ENCODE data around the gene SBF2. TPM values are rescaled to one million over a fixed set of nuclear protein-coding genes. Genes with fewer than 3 reads are reported as not detected.
"Not testable (repeated sequence)": the region's sequence is repeated elsewhere in the genome, so short reads cannot be mapped to it uniquely, and the experiment has no call there.

The SBF2 gene
- total RNA-seq, 1 donor from 2014 or later, result 30.7 TPM

- no peak overlapping the region for H3K4me3 Mint-ChIP-seq (ENCODE audit: unreplicated experiment)
- no peak overlapping the region for H3K27ac Mint-ChIP-seq (ENCODE audit: unreplicated experiment)
- no peak for DNase-seq
- H3K27me3 Mint-ChIP-seq (ENCODE audit: unreplicated experiment), result no peaks in the 10 kb centered on the region
- H3K4me1 Mint-ChIP-seq (ENCODE audit: low read depth, unreplicated experiment), result no peaks in the 10 kb centered on the region
- no peaks in the 10 kb centered on the region for H3K9me3 Mint-ChIP-seq (ENCODE audit: unreplicated experiment)
- no peak for TF ChIP-seq CTCF (IDR thresholded peaks at IDR 0.05; ENCODE audit: partially characterized antibody, unreplicated experiment)
- no peaks in the 10 kb centered on the region for H3K36me3 Mint-ChIP-seq (ENCODE audit: unreplicated experiment)
These were observed 346.7 kb downstream of the SBF2 start for GRCh38 chr11:9947231-9947864.

DNA sequence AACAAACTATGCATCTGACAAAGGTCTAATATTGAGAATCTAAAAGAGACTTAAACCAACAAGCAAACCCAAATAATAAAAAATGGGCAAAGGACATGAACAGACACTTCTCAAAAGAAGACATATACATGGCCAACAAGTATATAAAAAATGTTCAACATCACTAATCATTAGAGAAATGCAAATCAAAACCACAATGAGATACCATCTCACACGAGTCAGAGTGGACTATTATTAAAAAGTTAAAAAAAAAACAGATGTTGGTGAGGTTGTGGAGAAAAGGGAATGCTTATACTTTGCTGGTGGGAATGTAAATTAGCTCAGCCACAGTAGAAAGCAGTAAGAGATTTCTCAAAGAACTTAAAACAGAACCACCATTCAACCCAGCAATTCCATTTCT is 348.3 kb downstream of the SBF2 start:
- not testable (repeated sequence) for H3K27ac Mint-ChIP-seq (ENCODE audit: unreplicated experiment); H3K27me3 Mint-ChIP-seq (ENCODE audit: unreplicated experiment); H3K4me3 Mint-ChIP-seq (ENCODE audit: unreplicated experiment); H3K36me3 Mint-ChIP-seq (ENCODE audit: unreplicated experiment); H3K4me1 Mint-ChIP-seq (ENCODE audit: low read depth, unreplicated experiment); DNase-seq; H3K9me3 Mint-ChIP-seq (ENCODE audit: unreplicated experiment)

- Mint-ChIP-seq H3K27me3 (ENCODE audit: unreplicated experiment) (no peaks in the 10 kb centered on the region), H3K9me3 (ENCODE audit: unreplicated experiment) (no peaks in the 10 kb centered on the region), H3K36me3 (ENCODE audit: unreplicated experiment) (no peaks in the 10 kb centered on the region), H3K27ac (ENCODE audit: unreplicated experiment) (no peak overlapping the region), H3K4me1 (ENCODE audit: low read depth, unreplicated experiment) (no peaks in the 10 kb centered on the region), H3K4me3 (ENCODE audit: unreplicated experiment) (no peak overlapping the region)
- DNase-seq, result no peak
- no peak for TF ChIP-seq CTCF (IDR thresholded peaks at IDR 0.05; ENCODE audit: partially characterized antibody, unreplicated experiment)
These were observed 350.5 kb downstream of the SBF2 start for GRCh38 chr11:9943386-9944110.

GRCh38 chr11:9941991-9942390 is 352.0 kb downstream of the SBF2 start:
- TF ChIP-seq CTCF (IDR thresholded peaks at IDR 0.05; ENCODE audit: partially characterized antibody, unreplicated experiment), result no peak
- Mint-ChIP-seq H3K4me3 (ENCODE audit: unreplicated experiment) (no peak overlapping the region), H3K27me3 (ENCODE audit: unreplicated experiment) (no peaks in the 10 kb centered on the region), H3K27ac (ENCODE audit: unreplicated experiment) (no peak overlapping the region), H3K36me3 (ENCODE audit: unreplicated experiment) (no peaks in the 10 kb centered on the region), H3K9me3 (ENCODE audit: unreplicated experiment) (no peaks in the 10 kb centered on the region), H3K4me1 (ENCODE audit: low read depth, unreplicated experiment) (no peaks in the 10 kb centered on the region)
- no peak for DNase-seq

- H3K4me3 Mint-ChIP-seq (ENCODE audit: unreplicated experiment); H3K4me1 Mint-ChIP-seq (ENCODE audit: low read depth, unreplicated experiment); H3K9me3 Mint-ChIP-seq (ENCODE audit: unreplicated experiment); H3K27ac Mint-ChIP-seq (ENCODE audit: unreplicated experiment); H3K27me3 Mint-ChIP-seq (ENCODE audit: unreplicated experiment); DNase-seq; H3K36me3 Mint-ChIP-seq (ENCODE audit: unreplicated experiment): not testable (repeated sequence)
These were observed 354.9 kb downstream of the SBF2 start for GRCh38 chr11:9939150-9939549.

DNA sequence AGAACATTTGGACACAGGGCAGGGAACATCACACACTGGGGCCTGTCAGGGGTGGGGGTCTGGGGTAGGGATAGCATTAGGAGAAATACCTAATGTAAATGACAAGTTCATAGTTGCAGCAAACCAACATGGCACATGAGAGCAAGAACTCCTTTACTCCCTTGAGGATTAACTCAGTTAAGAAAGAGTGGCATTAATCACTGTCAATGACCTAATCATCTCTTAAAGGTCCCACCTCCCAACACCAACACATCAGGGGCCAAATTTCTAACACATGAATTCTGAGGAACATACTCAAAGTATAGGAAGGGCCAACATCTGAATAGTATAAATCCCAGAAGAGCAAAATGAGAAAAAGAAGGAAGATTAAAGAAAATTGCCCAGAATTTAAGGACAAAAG is 357.3 kb downstream of the SBF2 start:
- no peak for TF ChIP-seq CTCF (IDR thresholded peaks at IDR 0.05; ENCODE audit: partially characterized antibody, unreplicated experiment)
- Mint-ChIP-seq H3K27me3 (ENCODE audit: unreplicated experiment) (no peaks in the 10 kb centered on the region), H3K9me3 (ENCODE audit: unreplicated experiment) (peaks cover 2% of the 10 kb centered on the region), H3K27ac (ENCODE audit: unreplicated experiment) (no peak overlapping the region), H3K36me3 (ENCODE audit: unreplicated experiment) (peaks cover 6% of the 10 kb centered on the region), H3K4me1 (ENCODE audit: low read depth, unreplicated experiment) (no peaks in the 10 kb centered on the region), H3K4me3 (ENCODE audit: unreplicated experiment) (no peak overlapping the region)
- DNase-seq, result no peak

- DNase-seq; H3K9me3 Mint-ChIP-seq (ENCODE audit: unreplicated experiment); H3K27me3 Mint-ChIP-seq (ENCODE audit: unreplicated experiment); H3K4me1 Mint-ChIP-seq (ENCODE audit: low read depth, unreplicated experiment); H3K27ac Mint-ChIP-seq (ENCODE audit: unreplicated experiment); H3K4me3 Mint-ChIP-seq (ENCODE audit: unreplicated experiment): not testable (repeated sequence)
- peaks cover 16% of the 10 kb centered on the region for H3K36me3 Mint-ChIP-seq (ENCODE audit: unreplicated experiment)
These were observed 361.2 kb downstream of the SBF2 start for GRCh38 chr11:9932843-9933242.

GRCh38 chr11:9930562-9931331 is 363.3 kb downstream of the SBF2 start:
- not testable (repeated sequence) for H3K27ac Mint-ChIP-seq (ENCODE audit: unreplicated experiment); H3K4me3 Mint-ChIP-seq (ENCODE audit: unreplicated experiment); H3K9me3 Mint-ChIP-seq (ENCODE audit: unreplicated experiment); H3K4me1 Mint-ChIP-seq (ENCODE audit: low read depth, unreplicated experiment); DNase-seq; H3K27me3 Mint-ChIP-seq (ENCODE audit: unreplicated experiment)
- H3K36me3 Mint-ChIP-seq (ENCODE audit: unreplicated experiment), result peaks cover 16% of the 10 kb centered on the region

Measured in glutamatergic neuron (in vitro differentiated cells).